Activated CD4-positive, alpha-beta T cell treated with anti-CD3 and anti-CD28 coated beads, Interleukin-2, Interleukin-6, amounts not matched to agents 100 ng/mL and 50 ng/mL, durations not matched to agents 16 hours and 8 hours (primary cell): ENCODE data around the gene DNAJC2.

Experiments used
- DNase-seq: peaks from one replicate; pipeline ENCODE4 v3.0.0-alpha.2; 2020

DNAJC2 gene

GRCh38 chr7:103344453-103345149 lies at the start of gene DNAJC2:
TSS of gene DNAJC2 (minus strand) at chr7:103344767. CDS start at chr7:103344622, 145 bp downstream.
- peak; percentile 92 for DNase-seq

GRCh38 chr7:103391976-103392375 lies 47.4 kb upstream of the DNAJC2 start:
- DNase-seq = no peak

GRCh38 chr7:103391150-103391549 lies 46.6 kb upstream of the DNAJC2 start:
- DNase-seq = no peak

- DNase-seq = no peak
Measured at GRCh38 chr7:103389263-103389662, 44.7 kb upstream of the DNAJC2 start.

- no peak for DNase-seq
Measured at GRCh38 chr7:103388469-103389140, 44.0 kb upstream of the DNAJC2 start.

GRCh38 chr7:103387242-103387641 lies 42.7 kb upstream of the DNAJC2 start:
- DNase-seq = no peak

- no peak for DNase-seq
Measured at GRCh38 chr7:103382032-103382402, 37.5 kb upstream of the DNAJC2 start.

GRCh38 chr7:103381280-103382031 lies 36.9 kb upstream of the DNAJC2 start:
- DNase-seq = no peak

- no peak for DNase-seq
Measured at GRCh38 chr7:103380395-103381191, 36.0 kb upstream of the DNAJC2 start.

GRCh38 chr7:103379270-103379975 lies 34.9 kb upstream of the DNAJC2 start:
- DNase-seq = no peak

GRCh38 chr7:103373866-103374643 lies 29.5 kb upstream of the DNAJC2 start:
- no peak for DNase-seq

- DNase-seq = no peak
Measured at GRCh38 chr7:103369432-103369831, 24.9 kb upstream of the DNAJC2 start.

GRCh38 chr7:103349805-103350204 lies 5.2 kb upstream of the DNAJC2 start:
- no peak for DNase-seq

GRCh38 chr7:103348959-103349358 lies 4.4 kb upstream of the DNAJC2 start:
- DNase-seq = no peak

- DNase-seq = peak; percentile 32
Measured at GRCh38 chr7:103348452-103348851, 3.9 kb upstream of the DNAJC2 start.

- peak; percentile 92 for DNase-seq
Measured at GRCh38 chr7:103347507-103348267, 3.1 kb upstream of the DNAJC2 start, which contains the start of gene PSMC2. TSS of gene PSMC2 (plus strand) at chr7:103347643. CDS start at chr7:103347712, 69 bp downstream.

- DNase-seq = no peak
Measured at GRCh38 chr7:103346396-103346795, 1.8 kb upstream of the DNAJC2 start.

GRCh38 chr7:103343758-103344452 lies 662 bp downstream of the DNAJC2 start:
- DNase-seq = peak; percentile 37

- DNase-seq = peak; percentile 36
Measured at GRCh38 chr7:103343332-103343731, 1.2 kb downstream of the DNAJC2 start.

- no peak for DNase-seq
Measured at GRCh38 chr7:103341466-103341865, 3.1 kb downstream of the DNAJC2 start.
